Renal cortical epithelial cell (primary cell): ENCODE data around the gene LARGE1. TPM values are rescaled to one million over a fixed set of nuclear protein-coding genes. Genes with fewer than 3 reads are reported as not detected.

Experiments
- DNase-seq: peaks from one replicate; pipeline ENCODE4 v3.0.0-alpha.2; 2011; ENCODE audit warnings: low read depth
- total RNA-seq: library from RNA; depleted of rRNA; stranded (reverse); fragments of >200 nt; gene quantifications from 2 replicates; pipeline ENCODE4 v1.2.3, GENCODE V29; 2014

The LARGE1 gene
- total RNA-seq, 1 donor from 2014 or later: 20.6 TPM

DNA sequence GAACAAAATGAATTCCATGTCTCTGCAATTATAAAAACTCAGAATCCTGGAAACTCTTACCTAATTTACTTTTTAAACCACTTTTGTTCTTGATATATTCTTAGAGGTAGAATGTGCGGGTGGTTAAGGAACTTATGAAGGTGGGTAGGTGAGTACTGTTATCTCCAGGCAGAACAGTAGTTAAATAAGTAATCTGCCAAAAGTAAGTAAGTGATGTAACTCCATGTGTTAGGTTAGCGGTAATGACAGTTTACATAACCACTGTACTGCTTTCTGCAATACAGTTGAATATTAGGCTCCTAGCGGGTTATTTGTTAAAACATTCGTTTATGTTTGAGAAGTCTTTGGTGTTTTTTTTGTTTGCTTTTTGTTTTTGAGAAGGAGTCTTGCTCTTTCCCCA, 7.1 kb downstream of the LARGE1 start:
- no peak for DNase-seq

DNA sequence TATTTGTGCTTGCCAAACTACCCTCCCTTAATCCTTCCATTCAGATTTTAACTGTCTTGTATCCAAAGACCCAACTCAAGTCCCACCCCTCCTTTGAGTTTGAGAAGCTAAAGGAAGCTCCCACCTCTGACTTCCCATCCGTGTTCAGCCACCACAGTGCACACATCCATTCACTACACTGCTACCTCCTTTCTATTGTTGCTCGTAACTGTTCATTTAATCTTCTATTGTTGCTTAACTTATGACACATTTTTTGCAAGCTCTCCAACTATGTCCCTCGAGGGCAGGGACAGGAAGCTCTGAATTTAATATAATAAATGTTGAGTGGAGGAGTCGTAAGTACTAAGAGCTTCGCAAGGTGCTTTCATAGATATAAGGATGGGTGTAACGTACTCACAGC, 10.4 kb downstream of the LARGE1 start:
- no peak for DNase-seq

DNA sequence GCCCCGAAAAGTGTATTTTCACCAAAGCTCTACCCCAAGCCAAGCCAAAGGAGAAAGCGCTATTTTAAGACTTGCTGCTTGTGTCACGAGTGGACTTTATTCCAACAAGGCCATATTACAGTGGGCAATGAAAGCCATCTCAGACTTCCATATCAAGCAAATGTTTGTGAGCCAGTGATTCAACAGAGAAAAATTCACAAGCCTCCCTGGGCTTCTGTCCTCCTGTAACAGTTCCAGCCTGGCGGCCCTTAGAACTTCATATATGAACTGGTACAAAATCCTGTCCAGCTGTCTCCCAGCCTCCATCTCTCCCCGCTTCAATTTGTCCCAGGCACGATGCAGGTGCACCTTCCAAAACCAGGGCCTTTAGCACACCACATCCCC, 11.2 kb downstream of the LARGE1 start:
- DNase-seq: peak; percentile 49

DNA sequence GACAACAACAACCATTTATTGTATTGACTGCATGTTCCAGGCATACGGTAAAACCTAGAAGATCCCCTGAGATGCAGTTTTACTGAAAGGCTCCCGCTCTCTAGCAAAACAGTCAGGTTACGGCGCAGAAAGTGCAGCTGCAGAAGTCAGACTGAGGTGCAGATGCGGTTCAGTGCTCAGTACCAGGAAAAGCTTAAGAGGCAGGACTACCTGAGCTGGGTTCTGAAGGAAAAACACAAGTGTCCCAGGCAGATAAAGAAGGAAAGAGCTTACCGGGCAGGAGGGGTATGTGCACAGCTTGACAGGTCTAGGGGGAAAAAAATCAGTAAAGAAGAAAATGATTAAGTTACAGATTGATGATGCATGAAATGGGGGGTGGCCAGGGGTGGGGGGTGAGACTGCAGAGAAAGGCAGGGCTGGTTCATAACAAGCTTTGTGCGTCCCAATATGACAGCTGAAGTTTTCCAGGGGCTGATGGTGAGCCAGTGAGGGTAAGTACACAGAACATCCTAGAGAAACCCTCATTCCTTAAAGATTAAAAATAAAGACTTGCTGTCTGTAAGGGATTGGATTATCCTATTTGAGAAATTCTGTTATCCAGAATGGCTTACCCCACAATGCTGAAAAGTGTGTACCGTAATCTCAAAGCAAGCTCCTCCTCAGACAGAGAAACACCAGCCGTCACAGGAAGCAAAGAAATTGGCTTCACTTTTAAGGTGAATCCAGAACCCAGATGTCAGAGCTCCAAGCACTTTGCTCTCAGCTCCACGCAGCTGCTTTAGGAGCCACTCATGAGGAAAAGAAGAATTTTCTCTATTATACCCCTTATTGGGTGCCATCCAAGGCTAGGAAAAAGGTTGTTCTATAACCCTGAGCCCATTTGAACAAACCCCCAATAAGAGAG, 11.9 kb downstream of the LARGE1 start:
- no peak for DNase-seq

DNA sequence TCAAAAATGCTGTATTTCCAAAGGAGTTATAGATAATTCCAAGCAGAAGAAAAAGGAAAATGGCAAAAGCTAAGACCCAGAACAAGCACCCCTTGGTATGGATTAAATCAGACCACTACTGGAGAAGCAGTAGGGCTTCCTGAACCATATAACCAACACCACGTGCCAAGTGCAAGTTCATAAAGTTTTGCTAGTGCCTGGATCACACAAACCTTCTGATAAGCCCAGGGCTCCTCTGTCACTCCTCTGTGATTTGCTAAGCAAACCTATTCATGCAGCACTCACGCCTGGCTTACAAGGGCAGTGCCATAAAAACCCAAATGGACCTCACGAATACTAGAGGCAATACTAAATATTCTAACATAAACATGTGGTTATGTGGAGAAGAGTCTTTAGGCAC, 13.3 kb downstream of the LARGE1 start:
- no peak for DNase-seq

DNA sequence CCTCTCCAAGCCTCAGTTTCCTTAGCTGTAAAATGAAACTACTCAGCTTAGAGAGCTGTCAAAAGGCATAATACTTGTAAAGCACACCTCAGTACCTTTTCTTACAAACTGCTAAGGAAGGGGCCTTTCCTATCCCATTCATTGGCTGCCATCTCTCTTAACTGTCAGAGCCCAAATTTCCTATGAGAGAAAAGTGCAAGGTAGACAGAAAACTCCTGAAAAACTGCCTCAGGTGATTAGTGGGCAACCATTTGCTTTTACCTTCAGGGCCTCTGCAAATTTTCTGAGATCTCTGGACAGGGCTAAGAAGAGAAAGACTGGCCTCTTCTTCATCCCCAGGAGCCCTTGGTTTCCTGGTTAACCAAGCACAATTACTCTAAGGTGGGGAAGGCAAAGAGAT, 13.8 kb downstream of the LARGE1 start:
- DNase-seq: no peak

DNA sequence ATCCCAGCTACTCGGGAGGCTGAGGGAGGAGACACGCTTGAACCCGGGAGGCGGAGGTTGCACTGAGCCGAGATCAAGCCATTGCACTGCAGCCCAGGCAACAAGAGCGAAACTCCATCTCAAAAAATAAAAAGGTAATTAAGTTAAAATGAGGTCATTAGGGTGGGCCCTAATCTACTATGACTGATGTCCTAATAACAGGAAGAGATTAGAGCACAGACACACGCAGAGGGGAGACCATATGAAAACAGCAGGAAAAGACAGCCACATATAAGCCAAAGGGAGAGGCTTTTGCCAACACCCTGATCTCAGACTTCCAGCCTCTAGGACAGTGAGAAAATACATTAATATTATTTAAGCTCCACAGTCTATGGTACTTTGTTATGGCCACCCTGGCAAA, 17.3 kb downstream of the LARGE1 start:
- no peak for DNase-seq

DNA sequence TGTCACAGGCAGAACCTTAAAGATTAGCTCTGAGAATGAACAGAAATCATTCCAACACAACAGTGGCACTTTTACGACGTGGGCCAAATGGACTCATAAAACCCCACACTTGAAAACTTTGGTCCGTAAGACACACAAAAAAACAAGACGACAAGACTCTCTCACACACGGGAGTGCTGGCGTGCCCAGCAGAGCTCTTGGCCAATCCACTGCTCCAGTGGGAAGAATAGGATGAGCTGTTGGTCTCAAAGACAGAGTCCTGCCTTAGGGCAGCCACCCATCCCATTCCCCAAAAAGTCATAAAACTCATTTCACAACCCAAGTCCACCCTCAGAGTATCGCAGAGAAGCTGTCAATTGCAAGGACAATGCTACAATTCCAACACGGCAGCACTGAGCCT, 18.2 kb downstream of the LARGE1 start:
- DNase-seq: no peak

DNA sequence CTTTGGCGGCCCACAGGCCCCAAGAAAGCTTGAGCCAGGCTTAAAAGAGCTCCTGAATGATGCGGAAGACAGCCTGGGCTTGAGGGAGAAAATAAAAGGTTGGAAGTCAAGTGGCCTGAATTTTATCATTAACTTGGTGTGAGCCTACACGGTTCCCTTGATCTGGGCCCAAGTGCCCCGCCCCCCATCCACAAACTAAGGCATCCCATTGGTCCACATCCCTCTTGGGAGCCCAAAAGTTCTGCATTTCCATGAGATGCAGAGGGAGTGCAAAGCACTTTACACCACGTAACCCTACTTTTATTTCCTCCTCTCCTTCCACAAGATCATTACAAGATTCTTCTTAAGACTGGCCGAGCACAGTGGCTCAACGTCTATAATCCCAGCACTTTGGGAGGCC, 22.2 kb downstream of the LARGE1 start:
- no peak for DNase-seq

DNA sequence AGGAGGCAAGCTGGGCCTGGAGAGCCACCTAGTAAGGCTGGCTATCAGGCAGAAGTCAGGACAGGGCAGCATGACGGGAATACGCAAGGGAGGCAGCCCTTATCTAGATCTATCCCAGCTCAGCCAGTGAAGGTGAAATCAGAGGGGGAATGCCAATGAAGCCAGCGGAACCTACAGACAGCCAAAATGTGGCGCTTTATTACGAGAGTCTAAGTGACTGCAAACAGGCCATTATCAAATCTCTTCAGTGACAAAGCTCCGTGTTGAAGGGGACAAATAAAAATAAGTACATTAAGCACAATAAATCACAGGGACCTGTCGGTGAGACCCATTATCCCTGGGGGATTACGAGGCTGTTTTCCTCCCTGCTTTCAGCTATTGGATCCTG, 22.8 kb downstream of the LARGE1 start:
- DNase-seq: no peak

DNA sequence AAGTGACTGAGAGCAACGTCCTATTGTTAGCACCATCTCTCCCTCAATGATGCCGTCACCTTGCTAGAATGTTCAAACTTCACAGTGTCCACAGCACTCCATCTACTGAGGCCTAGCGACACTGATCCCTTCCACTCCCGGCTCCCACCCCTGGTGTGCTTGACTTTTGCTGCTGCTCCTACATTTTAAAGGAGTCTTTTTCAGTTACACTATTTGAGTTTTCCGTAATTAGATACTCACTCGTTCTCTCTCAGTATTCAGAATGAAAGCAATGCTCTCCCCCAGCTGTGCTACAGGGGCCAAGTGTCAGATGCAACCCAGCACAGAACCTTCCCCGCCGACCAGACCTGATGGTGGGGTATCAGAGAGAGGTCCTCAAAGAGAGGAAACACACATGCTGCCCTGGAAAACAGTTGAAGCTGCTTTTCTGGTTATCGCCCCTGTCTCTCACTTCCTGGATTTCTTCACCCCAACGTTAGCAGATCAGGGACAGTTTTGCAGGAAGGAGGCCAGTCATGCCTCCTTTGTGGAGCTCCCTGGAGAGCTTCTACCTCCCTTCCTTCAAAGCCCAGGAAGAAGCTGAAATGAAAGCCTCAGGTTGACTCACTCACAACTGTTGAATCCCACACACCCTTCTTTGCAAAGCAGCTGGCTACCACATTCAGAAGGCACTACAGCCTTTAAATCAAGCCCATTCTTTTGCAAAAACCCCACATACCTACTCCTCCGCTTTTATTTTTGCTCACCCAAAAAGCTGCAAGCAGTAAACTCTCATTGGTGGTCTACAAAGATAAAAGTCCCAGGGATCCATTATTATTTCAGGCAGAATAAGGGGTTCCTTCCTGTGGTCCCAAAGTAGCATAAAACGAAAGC, 23.5 kb downstream of the LARGE1 start:
- DNase-seq: no peak

DNA sequence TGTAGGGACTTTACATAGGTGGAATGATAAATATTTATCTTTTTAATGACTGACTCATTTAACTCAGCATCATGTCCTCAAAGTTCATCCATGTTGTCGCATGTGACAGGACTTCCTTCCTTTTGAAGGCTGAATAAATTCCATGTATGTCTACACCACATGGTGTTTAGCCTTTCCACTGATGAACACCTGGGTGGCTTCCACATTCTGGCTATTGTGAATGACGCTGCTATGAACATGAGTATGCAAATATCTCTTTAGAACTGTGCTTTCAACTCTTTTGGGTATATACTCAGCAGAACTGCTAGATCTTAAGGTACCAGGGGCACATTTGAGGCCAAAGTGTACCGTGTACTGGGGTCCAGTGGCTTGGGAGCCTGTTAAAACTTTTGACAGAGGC, 24.1 kb downstream of the LARGE1 start:
- no peak for DNase-seq

DNA sequence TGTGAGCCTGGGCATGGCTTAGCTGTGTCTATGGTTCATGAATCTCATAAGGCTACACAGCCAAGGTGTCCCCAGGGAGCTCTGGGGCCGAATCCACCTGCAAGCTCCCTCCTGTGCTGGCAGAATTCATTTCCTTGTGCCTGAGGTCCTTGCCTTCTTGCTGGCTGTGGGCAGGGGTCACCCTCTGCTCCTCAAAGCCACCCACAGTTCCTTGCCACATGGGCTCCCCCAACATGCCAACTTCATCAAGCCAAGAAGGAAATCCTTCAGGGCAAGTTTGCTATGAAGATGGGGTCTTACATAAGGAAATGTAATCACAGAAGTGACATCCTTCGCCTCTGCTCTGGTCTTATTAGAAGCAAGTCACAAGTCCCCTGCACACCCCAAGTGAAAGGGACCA, 24.8 kb downstream of the LARGE1 start:
- no peak for DNase-seq

DNA sequence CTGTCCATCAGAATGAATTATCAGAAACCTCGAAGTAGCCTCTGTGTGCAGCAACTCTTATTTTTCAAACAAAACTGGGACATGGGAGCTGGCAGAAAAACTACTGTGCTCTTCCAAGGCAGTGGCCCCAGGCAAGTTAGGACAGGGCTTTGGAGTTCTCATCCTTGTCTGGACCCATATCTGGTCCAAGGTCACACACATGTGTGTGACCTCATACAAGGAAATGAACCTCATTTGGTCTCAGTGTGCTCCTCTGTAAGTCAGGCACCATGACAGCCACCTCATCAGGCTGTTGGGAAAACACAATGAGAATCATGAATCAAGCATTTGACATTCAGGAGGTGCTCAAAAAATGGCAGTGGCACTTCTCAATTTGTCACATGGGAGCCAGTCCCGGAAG, 25.8 kb downstream of the LARGE1 start:
- no peak for DNase-seq

DNA sequence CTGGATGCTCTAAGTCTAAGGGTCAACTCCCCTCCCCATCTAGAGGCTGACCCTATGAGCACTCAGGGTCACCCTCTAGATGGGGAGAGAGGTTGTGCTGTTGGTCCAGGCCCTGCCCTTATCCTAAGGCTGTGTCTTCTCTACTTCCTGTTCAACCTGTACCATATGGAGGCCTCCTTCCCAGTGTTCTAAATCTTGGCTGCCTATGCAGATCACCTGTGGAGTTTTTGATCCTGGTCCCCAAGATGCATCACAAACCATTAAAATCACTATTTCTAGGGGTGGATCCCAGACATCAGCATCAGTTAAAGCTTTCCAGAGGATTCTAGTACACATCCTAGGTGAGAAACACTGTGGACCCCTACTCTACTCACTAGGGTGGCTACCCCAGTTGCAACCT, 26.2 kb downstream of the LARGE1 start:
- DNase-seq: no peak

DNA sequence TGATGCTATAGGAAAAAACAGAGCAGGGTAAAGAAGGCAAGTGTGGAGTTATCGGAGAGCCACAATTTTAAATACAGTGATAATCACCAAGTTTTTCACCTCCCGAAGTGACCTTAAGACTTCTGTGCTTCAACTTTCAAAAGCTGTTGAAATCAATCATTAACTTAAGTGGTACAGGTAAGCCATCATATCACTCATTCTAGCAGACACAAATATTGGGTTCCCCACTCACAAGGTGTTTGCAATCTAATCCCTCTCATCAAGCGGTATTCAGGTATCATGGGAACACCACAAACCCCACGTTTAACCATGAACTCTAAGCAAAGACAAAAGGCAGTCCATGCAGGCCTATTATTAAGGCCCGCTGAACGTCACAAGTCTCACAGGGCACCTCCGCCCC, 26.8 kb downstream of the LARGE1 start:
- DNase-seq: no peak

DNA sequence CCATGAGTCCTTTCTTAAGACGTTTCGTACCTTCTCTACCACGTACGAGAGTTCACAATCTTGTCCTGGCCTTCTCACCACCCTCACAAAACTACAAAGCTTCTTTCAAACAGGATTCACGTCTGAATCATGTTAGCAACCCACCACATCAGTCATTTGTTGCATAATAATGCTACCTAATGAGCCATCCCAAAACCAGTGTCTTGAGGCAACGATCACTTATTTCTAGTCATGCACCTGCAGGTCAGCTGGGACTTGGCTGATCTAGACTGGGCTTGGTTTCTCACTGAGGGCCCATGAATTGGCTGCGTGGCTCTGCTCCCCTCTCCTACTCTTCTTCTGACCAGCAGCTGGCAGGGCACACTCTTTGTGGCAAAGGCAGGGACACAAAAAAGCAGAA, 28.3 kb downstream of the LARGE1 start:
- DNase-seq: peak; percentile 12

DNA sequence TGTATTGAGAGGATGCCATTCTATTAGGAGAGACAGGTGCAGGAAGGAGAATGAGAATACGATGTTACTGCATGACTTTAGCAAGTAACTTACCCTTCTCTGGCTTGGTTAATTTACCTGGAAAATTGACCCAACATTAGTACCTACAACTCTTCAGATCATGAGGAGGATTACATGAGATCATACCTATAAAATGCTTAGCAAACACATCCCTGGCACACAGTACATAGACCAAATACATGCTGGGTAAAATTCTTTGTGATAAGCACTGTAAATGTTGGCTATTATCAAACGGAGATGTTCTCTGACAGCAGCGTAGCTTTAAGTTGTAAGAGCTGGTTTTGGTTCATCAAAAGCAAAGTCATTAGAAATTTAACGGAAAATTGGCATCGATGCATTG, 28.8 kb downstream of the LARGE1 start:
- no peak for DNase-seq

DNA sequence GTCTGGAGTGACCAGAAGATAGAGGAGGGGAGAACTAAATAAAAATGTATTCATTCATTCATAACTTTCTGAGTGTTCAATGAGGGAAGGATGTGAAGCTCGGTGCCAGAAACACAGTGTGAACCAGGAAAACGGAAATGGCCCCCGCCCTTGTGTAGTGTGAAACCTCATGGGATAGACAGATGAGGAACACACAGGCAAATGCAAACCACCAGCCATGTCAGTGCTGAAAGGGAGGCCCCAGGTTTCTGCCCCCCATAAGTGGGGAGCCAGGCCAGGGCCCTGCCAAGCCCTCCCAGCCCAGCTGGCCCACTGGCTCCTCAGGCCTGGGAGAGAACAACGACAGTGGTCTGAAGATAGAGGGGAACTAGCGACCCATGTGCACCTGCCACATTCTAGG, 30.5 kb downstream of the LARGE1 start:
- no peak for DNase-seq

DNA sequence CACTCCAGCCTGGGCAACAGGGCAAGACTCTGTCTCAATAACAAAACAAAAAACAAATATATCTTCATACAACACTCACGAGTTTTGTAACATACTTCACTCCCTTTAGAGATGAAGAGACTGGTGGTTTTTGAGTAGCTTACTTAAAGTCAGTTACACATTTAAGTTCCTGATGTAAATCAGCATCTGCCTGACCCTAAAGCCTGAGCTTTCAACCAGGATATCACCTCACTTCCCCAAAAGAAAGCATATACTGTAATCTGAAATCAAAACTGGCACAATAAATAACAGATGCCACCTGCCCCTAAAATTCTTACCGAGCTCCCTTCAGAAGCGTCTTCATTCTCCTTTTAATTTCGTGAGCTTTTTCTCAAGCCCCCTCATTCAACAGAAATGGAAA, 31.5 kb downstream of the LARGE1 start:
- DNase-seq: no peak

DNA sequence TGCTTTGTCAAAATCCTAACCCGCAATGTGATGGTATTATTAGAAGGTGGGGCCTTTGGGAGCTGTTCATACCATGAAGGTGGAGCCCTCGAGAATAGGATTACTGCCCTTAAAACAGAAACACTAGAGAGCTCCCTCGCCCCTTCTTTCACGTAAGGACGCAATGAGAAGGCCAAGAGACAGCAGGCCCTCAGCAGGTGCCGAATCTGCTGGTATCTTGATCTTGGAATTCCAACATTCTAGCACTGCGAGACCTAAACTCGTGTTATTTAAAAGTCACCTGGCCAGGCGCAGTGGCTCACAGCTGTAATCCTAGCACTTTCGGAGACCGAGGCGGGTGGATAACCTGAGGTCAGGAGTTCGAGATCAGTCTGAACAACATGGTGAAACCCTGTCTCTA, 33.1 kb downstream of the LARGE1 start:
- no peak for DNase-seq

DNA sequence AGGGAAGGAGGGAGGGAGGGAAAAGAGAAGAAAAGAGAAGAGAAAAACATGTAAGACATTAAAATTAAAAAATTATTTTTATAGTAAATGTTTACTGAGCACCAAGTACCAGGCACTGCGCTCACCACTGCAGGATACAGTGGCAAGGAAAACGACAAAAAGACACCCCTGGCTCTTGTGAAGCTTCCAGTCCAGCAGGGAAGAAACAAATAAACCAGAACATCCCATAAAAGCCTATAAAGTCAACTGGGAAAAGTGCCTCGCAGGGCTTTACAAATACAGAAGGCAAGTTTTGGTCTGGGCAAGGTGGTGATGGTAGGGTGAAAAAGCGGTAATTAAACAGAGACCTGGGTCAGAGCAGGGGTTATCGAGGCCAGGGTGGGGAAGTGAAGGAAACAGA, 33.6 kb downstream of the LARGE1 start:
- no peak for DNase-seq

DNA sequence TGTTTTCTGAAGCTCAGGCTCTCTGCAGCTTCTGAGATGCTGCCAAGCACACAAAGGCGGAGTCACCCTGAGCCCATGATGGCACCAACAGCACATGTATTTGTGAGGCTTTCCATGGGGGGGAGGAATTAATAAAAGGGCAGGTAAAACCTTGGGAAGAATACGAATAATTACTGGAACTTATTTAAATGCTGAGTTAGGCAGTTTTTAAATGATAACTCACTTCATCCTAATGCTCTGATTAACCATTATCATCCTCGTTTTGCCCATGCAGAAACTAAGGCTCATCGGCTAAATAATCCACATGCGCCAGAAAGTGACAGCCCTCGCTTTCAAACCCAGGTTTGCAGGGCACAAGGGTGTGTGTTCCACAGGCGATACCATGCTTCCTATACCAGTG, 35.4 kb downstream of the LARGE1 start:
- DNase-seq: no peak
